Kidney (tissue), 14 donors: Measurements from ENCODE around the gene FAM24B. TPM values are rescaled to one million over a fixed set of nuclear protein-coding genes. Genes with fewer than 3 reads are reported as not detected.

Source experiments
- DNase-seq, 5 donors: peaks; one replicate each; pipeline ENCODE4 v3.0.0-alpha.2; 2013 to 2020
- FAIRE-seq: peaks from 2 replicates; lab custom pipeline; 2012; peaks lifted over from hg19 to GRCh38; lab: Jason Lieb, UNC
- H3K27ac ChIP-seq, 2 donors: one replicate each; pipeline ENCODE4 v1.7.0; 2013; ENCODE audit warnings: low read depth in 2 of 2, low read length in 2 of 2, inconsistent platforms in 1 of 2
- H3K27me3 ChIP-seq: one replicate; pipeline ENCODE4 v1.7.1; 2013; ENCODE audit warnings: low read length, inconsistent platforms; ENCODE audit not compliant: control insufficient read depth, insufficient read depth
- H3K36me3 ChIP-seq, 3 donors: one replicate each; pipeline versions ENCODE4 v1.7.0 to v1.7.1; 2013; ENCODE audit warnings: low read length in 3 of 3, control low read depth in 1 of 3, inconsistent platforms in 1 of 3; ENCODE audit not compliant: insufficient read depth in 3 of 3, control insufficient read depth in 2 of 3
- H3K4me1 ChIP-seq, 3 donors: one replicate each; pipeline versions ENCODE4 v1.7.0 to v1.7.1; 2013; ENCODE audit warnings: low read length in 3 of 3, inconsistent platforms in 1 of 3, low read depth in 1 of 3; ENCODE audit not compliant: control insufficient read depth in 2 of 3, insufficient read depth in 2 of 3
- H3K4me3 ChIP-seq, 3 donors: one replicate each; pipeline versions ENCODE4 v1.7.0 to v1.8.1; 2013; ENCODE audit warnings: low read length in 3 of 3, control low read depth in 1 of 3, inconsistent platforms in 1 of 3
- H3K9ac ChIP-seq, 3 donors: one replicate each; pipeline versions ENCODE4 v1.7.0 to v1.7.1; 2013; ENCODE audit warnings: low read length in 3 of 3, control low read depth in 1 of 3, inconsistent platforms in 1 of 3
- H3K9me3 ChIP-seq, 3 donors: one replicate each; pipeline versions ENCODE4 v1.7.0 to v1.7.1; 2013; ENCODE audit warnings: low read length in 3 of 3, control low read depth in 1 of 3, inconsistent platforms in 1 of 3; ENCODE audit not compliant: control insufficient read depth in 2 of 3, insufficient read depth in 1 of 3
- CTCF ChIP-seq: IDR thresholded peaks from 3 replicates; pipeline ENCODE4 v1.5.1; 2012; ENCODE audit warnings: mild to moderate bottlenecking, moderate library complexity, borderline replicate concordance; ENCODE audit not compliant: insufficient read depth; ENCODE audit errors: extremely low read depth
- intact Hi-C: fragments of 100-400 bp; cut with DNase I; formaldehyde crosslinking; loops from one replicate; pipeline ENCODE4 v1.11.1; 2022
- polyA plus RNA-seq: library from polyadenylated mRNA; stranded (reverse); fragments of 350-450 nt; fragmentation: Illumina TruSeq; extraction: RNeasy Lipid Tissue Mini Kit (QIAGEN cat#74804); gene quantifications from one replicate; pipeline ENCODE4 v1.2.3, GENCODE V29; 2014; ENCODE audit warnings: low read depth, low replicate concordance; ENCODE audit not compliant: insufficient read depth
- total RNA-seq: library from RNA; stranded (reverse); fragmentation: NEBNext Ultra II Directional; extraction: Animal tissue kit (Norgen Biotek cat#: 25700); gene quantifications from one replicate; pipeline ENCODE4 v1.2.1, GENCODE V29; 2021
- donor health status: control.
- donor health status: control.
- donor health status: control.
- donor health status: control.
- donor health status: control.
- donor health status: DM: yes; HTN: yes; CAD: no.
- donor health status: Normal renal cell carcinoma (clear cell type).

FAM24B gene
- total and polyA plus RNA-seq, 2 donors from 2014 or later, result 3.8 to 26.7 TPM

GRCh38 chr10:122827302-122827701, 52.1 kb downstream of the FAM24B start:
- intact Hi-C loops, result no loop called here
- Histone ChIP-seq H3K36me3 (no peaks in the 10 kb centered on the region), H3K27me3 (no peaks in the 10 kb centered on the region), H3K27ac (no peak overlapping the region), H3K9ac (no peak overlapping the region), H3K4me3 (no peak overlapping the region), H3K9me3 (no peaks in the 10 kb centered on the region), H3K4me1 (no peaks in the 10 kb centered on the region)
- no peak for TF ChIP-seq CTCF
- FAIRE-seq (no peak), DNase-seq (no peak)

GRCh38 chr10:122822973-122823690, 56.2 kb downstream of the FAM24B start:
- TF ChIP-seq CTCF, result no peak
- Histone ChIP-seq H3K27me3 (peaks cover 5% of the 10 kb centered on the region), H3K9me3 (no peaks in the 10 kb centered on the region), H3K4me1 (no peaks in the 10 kb centered on the region), H3K27ac (no peak overlapping the region), H3K9ac (no peak overlapping the region), H3K4me3 (no peak overlapping the region), H3K36me3 (no peaks in the 10 kb centered on the region)
- no peak for DNase-seq
- intact Hi-C loops, result no loop called here
- no peak for FAIRE-seq

GRCh38 chr10:122821808-122822207, 57.6 kb downstream of the FAM24B start:
- H3K36me3 ChIP-seq, result no peaks in the 10 kb centered on the region
- intact Hi-C loops, result no loop called here
- peaks cover 7% of the 10 kb centered on the region for H3K27me3 ChIP-seq
- FAIRE-seq, result no peak
- no peak overlapping the region for H3K4me3 ChIP-seq
- H3K4me1 ChIP-seq, result no peaks in the 10 kb centered on the region
- no peak overlapping the region for H3K9ac ChIP-seq
- no peaks in the 10 kb centered on the region for H3K9me3 ChIP-seq
- no peak for DNase-seq
- no peak overlapping the region for H3K27ac ChIP-seq
- TF ChIP-seq CTCF, result no peak
